ENCODE data around the gene YIF1A. TPM values are rescaled to one million over a fixed set of nuclear protein-coding genes. Genes with fewer than 3 reads are reported as not detected.
A peak's percentile ranks its signal among the peaks of the same experiment; 100 is the strongest.

The YIF1A gene
- total and polyA plus RNA-seq, 2 of the 4 experiments (the other 2 are of a cell fraction), result 128 to 207 TPM

- H3K27ac ChIP-seq (ENCODE audit: insufficient read depth, low read length), result peak overlapping the region; percentile 57
- no peak overlapping the region for H4K91ac ChIP-seq (ENCODE audit: insufficient read depth, low read depth, low read length)
- no peaks in the 10 kb centered on the region for H3K27me3 ChIP-seq (ENCODE audit: control insufficient read depth, insufficient read depth, low read length)
- H3K23ac ChIP-seq (ENCODE audit: low read depth, low read length), result no peak overlapping the region; the same call in 1 of the 2 replicates
- peak overlapping the region; percentile 94 for H2AFZ ChIP-seq (replicated peaks; ENCODE audit: low read length, poor library complexity)
- H3K4me3 ChIP-seq (ENCODE audit: insufficient read depth, low read depth, low read length), result no peak overlapping the region; the same call in 1 of the 2 replicates
- H3K9me1 ChIP-seq (ENCODE audit: insufficient read depth, low read length), result peaks cover 2% of the 10 kb centered on the region; the same call in 1 of the 2 replicates
- H2BK5ac ChIP-seq (ENCODE audit: low read depth, low read length, poor library complexity, severe bottlenecking), result no peak overlapping the region
- 89% methylated on average over 5 of the region's 20 CpGs; no CpG with 5 or more reads in 1 of the 2 experiments for WGBS, 2 experiments (ENCODE audit: extremely low coverage in 2 of 2, insufficient read length in 1 of 2)
- no peak overlapping the region for H4K5ac ChIP-seq (ENCODE audit: low read depth, low read length)
- peak overlapping the region; percentile 70; the same call in 1 of the 2 replicates for H3K4me2 ChIP-seq (ENCODE audit: low read depth, low read length)
- in situ Hi-C loops (cut with MboI; ENCODE audit: low sequenced_read_pairs) (no loop called here), dilution Hi-C loops (cut with HindIII; ENCODE audit: low sequenced_read_pairs, unreplicated experiment) (no loop called here), intact Hi-C loops (cut with micrococcal nuclease) (no loop called here)
- DNase-seq, result no peak
- H3K18ac ChIP-seq (ENCODE audit: low read depth, low read length), result no peak overlapping the region
- no peak overlapping the region for H3K56ac ChIP-seq (ENCODE audit: extremely low read depth, insufficient read depth, low read length)
- no peak overlapping the region for H3K14ac ChIP-seq (replicated peaks; ENCODE audit: low read depth, low read length)
- H2BK15ac ChIP-seq (ENCODE audit: low read depth, low read length), result no peak overlapping the region
- H3K9me3 ChIP-seq (ENCODE audit: control insufficient read depth, insufficient read depth, low read length), result no peaks in the 10 kb centered on the region
- H3K9ac ChIP-seq (ENCODE audit: low read depth, low read length), result peak overlapping the region; percentile 31; the same call in 1 of the 2 replicates
- peaks cover 26% of the 10 kb centered on the region; the same call in 1 of the 2 replicates for H4K20me1 ChIP-seq (ENCODE audit: insufficient read depth, low read length)
- no peak overlapping the region for H2BK120ac ChIP-seq (ENCODE audit: low read depth, low read length)
- 0 out of 2 replicates have a peak overlapping the region, but pooled peaks have one; percentile 27 for H2AK5ac ChIP-seq (ENCODE audit: low read depth, low read length)
- peaks cover 4% of the 10 kb centered on the region; the same call in 1 of the 2 replicates for H3K4me1 ChIP-seq (ENCODE audit: control insufficient read depth, insufficient read depth, low read length)
- no TSS peak for BruUV-seq (replicated peaks)
- H3K4ac ChIP-seq (ENCODE audit: low read depth, low read length), result no peak overlapping the region
- no peak for ATAC-seq (ENCODE audit: low read depth)
- H4K8ac ChIP-seq (ENCODE audit: low read depth in 2 of 2, low read length in 2 of 2), result no peak overlapping the region; a peak in 1 of 4 replicates
- peaks cover 37% of the 10 kb centered on the region for H3K36me3 ChIP-seq (ENCODE audit: control insufficient read depth, insufficient read depth, low read length)
- ChIA-PET POLR2A (ENCODE audit: unreplicated experiment) (no interaction called here), CTCF (no interaction called here)
- H2BK20ac ChIP-seq (ENCODE audit: low read depth, low read length), result no peak overlapping the region
- TF ChIP-seq CTCF (conservative IDR thresholded peaks at IDR 0.05; ENCODE audit: low read depth, low read length) (no peak), RFX5 (IDR thresholded peaks at IDR 0.05; ENCODE audit: low read depth, low read length) (no peak), RCOR1 (IDR thresholded peaks at IDR 0.05; ENCODE audit: insufficient replicate concordance, low read length) (no peak), SMC3 (IDR thresholded peaks at IDR 0.05; ENCODE audit: low read depth, low read length) (no peak), NFE2L2 (IDR thresholded peaks at IDR 0.05; ENCODE audit: low read depth, low read length) (no peak), FOS (IDR thresholded peaks at IDR 0.05; ENCODE audit: low read depth, low read length) (no peak), POLR2A (IDR thresholded peaks at IDR 0.05; ENCODE audit: low read depth, low read length) (no peak)
- TF ChIP-seq, protein P1, sequence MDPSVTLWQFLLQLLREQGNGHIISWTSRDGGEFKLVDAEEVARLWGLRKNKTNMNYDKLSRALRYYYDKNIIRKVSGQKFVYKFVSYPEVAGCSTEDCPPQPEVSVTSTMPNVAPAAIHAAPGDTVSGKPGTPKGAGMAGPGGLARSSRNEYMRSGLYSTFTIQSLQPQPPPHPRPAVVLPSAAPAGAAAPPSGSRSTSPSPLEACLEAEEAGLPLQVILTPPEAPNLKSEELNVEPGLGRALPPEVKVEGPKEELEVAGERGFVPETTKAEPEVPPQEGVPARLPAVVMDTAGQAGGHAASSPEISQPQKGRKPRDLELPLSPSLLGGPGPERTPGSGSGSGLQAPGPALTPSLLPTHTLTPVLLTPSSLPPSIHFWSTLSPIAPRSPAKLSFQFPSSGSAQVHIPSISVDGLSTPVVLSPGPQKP (IDR thresholded peaks at IDR 0.05; ENCODE audit: borderline replicate concordance, low read depth, low read length), result no peak
- TF ChIP-seq, protein P2, sequence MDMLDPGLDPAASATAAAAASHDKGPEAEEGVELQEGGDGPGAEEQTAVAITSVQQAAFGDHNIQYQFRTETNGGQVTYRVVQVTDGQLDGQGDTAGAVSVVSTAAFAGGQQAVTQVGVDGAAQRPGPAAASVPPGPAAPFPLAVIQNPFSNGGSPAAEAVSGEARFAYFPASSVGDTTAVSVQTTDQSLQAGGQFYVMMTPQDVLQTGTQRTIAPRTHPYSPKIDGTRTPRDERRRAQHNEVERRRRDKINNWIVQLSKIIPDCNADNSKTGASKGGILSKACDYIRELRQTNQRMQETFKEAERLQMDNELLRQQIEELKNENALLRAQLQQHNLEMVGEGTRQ (IDR thresholded peaks at IDR 0.05; ENCODE audit: low read depth, low read length), result no peak
- H3K79me1 ChIP-seq (ENCODE audit: low read depth in 1 of 2, low read length in 2 of 2), result peaks cover 4 to 50% of the 10 kb centered on the region in 2 experiments; a peak in 3 of 4 replicates
- peak overlapping the region; percentile 74 for H2AK9ac ChIP-seq (replicated peaks; ENCODE audit: low read depth, low read length, poor library complexity)
These were observed 22.4 kb downstream of the YIF1A start for GRCh38 chr11:66266378-66267038.
